GM18858 (cell line): ENCODE results near the gene TSPAN8.
"Not testable (repeated sequence)": the region's sequence is repeated elsewhere in the genome, so short reads cannot be mapped to it uniquely, and the experiment has no call there.

Experiments
- ATAC-seq: cut with Tn5 transposase; IDR thresholded peaks from one replicate; pipeline ENCODE4 v1.9.1; 2021; ENCODE audit not compliant: unreplicated experiment

The TSPAN8 gene

GRCh38 chr12:71164568-71165197 lies 6.9 kb upstream of the TSPAN8 start:
- ATAC-seq, result no peak

DNA sequence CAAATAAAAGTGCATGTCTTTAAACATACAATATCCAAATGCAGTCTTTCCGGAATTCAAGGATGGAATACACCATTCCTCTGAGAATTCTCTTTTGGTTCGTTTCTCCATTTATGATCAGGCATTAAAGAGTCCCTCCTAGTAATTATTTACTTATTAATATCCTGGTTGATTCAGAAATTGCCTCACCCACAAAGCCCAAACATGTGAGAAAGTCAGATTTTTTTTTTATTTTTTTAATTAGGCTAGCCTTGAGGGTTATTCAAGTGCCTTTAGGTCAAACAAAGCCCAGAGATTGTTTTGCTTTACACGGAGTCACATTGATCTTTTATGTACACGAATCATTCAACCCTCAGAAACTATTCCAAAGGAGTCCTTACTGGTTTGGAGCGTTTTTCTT lies 6.4 kb upstream of the TSPAN8 start:
- ATAC-seq, result no peak

GRCh38 chr12:71162832-71163763 lies 5.3 kb upstream of the TSPAN8 start:
- no peak for ATAC-seq

- no peak for ATAC-seq
Measured at GRCh38 chr12:71161591-71161990, 3.8 kb upstream of the TSPAN8 start.

DNA sequence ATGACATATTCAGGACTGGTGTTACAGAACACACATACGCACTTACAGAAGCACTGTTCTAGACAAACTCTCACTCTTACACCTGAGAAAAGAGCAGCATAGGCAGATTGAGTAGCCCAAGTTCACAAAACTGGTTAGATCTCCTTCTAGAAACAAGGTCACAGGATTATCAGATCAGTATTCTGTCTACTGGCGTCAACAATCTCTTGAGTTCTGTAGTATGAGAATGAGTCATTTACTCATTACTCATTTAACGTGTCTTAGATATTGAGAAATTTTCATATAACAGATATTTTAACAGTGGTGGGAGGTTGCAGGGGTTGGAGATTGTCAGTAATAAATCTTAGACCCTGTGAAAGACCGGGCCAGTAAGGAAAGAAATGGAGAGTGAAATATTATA lies 2.8 kb upstream of the TSPAN8 start:
- no peak for ATAC-seq

GRCh38 chr12:71159878-71160277 lies 2.1 kb upstream of the TSPAN8 start:
- ATAC-seq, result no peak

- no peak for ATAC-seq
Measured at GRCh38 chr12:71159264-71159663, 1.5 kb upstream of the TSPAN8 start.

DNA sequence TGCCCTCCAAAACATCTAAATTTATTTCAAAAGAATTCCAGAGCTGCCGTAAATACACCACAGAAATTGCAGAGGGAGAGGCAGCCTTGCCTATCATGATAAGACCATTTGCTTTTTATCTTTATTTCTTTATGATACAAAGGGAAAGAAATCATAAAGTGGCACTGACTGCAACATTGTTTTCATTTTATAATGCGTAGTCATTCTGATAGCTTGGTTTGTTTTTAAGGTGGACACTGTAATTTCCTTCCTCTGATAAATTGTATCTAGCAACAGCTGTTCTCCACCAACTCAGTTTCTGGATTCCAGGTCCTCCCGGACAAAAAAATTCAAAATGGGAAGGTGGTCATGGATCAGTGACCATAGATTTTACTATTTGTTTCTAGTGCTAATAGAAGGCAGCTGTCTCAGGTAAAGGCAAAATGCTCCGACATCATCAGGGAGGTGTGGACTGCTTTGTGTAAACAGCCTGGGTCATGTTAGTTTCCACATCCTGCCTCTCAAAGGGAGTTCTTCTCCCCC lies 623 bp upstream of the TSPAN8 start:
- no peak for ATAC-seq

- no peak for ATAC-seq
Measured at GRCh38 chr12:71155225-71155624, 2.6 kb downstream of the TSPAN8 start.

GRCh38 chr12:71152851-71153250 lies 4.9 kb downstream of the TSPAN8 start:
- ATAC-seq, result no peak

GRCh38 chr12:71150041-71150440 lies 7.8 kb downstream of the TSPAN8 start:
- ATAC-seq, result not testable (repeated sequence)

- ATAC-seq, result no peak
Measured at GRCh38 chr12:71144682-71145081, 13.1 kb downstream of the TSPAN8 start.

DNA sequence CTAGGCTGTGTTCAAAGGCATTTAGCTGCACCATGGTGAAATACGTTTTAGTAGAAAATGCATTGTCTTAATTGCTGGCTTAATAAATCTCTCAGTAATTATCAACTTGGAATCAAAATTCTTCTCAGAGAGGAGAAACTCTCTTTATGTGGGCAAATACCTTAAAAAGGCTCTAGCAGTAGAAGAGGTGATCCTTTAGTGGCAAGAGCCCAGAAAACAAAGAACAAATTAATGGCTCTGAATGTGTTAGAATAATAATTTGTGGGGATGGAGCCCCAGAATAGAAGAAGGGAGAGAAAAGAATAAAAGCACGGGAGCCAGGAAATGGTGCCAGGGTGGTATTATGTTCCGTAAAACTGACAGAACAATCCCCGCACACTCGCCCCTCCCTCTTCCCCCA lies 14.8 kb downstream of the TSPAN8 start:
- no peak for ATAC-seq

GRCh38 chr12:71142016-71142415 lies 15.8 kb downstream of the TSPAN8 start:
- no peak for ATAC-seq

- ATAC-seq, result no peak
Measured at GRCh38 chr12:71141378-71141926, 16.3 kb downstream of the TSPAN8 start.

GRCh38 chr12:71139153-71139735 lies 18.6 kb downstream of the TSPAN8 start:
- ATAC-seq, result no peak

DNA sequence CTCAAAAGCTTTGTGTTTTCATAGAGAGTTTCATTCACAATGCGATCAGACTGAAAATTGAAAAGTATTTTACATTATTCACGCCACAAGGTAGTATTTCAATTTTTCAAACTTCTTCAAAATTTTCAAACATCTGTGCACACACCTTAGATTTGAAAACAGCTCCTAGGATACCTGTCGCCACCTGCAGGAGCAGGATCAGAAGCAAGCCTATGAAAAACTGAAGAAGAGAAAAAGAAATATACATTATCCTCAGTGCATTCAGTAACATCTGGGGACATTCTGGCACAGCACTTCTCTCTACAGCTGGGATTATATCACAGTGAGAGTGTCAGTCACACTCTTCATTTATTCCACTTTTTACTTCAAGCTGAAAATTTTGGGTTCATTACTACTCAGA lies 19.8 kb downstream of the TSPAN8 start:
- no peak for ATAC-seq

GRCh38 chr12:71135812-71136176 lies 22.0 kb downstream of the TSPAN8 start:
- ATAC-seq, result no peak

GRCh38 chr12:71135077-71135811 lies 22.6 kb downstream of the TSPAN8 start:
- no peak for ATAC-seq

GRCh38 chr12:71134405-71134804 lies 23.4 kb downstream of the TSPAN8 start:
- ATAC-seq, result no peak

DNA sequence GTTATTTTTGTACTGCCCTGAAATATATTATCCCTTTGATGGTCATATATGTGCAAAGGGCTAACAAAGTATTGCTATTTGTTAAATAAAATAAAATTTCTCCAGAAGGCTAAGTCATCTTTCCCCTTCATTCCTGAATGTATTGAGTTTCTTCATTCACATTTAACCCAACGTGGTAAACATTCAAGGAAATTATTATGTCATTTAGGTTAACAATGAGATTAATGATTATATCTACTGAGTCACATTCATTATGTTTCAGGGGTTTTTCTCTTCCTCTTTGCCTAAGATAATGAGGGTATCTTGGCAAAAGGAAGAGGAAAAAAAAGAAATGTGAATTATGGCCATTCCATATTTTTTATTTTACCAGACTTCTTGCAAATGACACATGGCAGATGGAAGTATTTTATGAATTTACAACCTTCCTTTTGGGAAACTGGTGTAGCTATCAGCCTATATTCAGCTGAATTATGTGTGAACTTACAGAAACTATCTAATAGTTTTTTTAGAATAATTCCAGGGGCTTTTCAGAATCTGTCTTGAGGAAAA lies 27.2 kb downstream of the TSPAN8 start:
- ATAC-seq, result no peak
